K562 (cell line): ENCODE data around the gene SYVN1. TPM values are rescaled to one million over a fixed set of nuclear protein-coding genes. Genes with fewer than 3 reads are reported as not detected.

ENCODE experiments used
- U2AF1 ChIP-seq: fragments of 200-400 bp; formaldehyde crosslinking; optimal IDR thresholded peaks from 2 replicates; pipeline ENCODE3; 2017; ENCODE audit warnings: mild to moderate bottlenecking, low read depth, low read length, moderate library complexity
- ZNF12 ChIP-seq: sonication (generic); formaldehyde crosslinking; IDR thresholded peaks from 2 replicates; pipeline ENCODE4 v1.4.0; 2020; ENCODE audit warnings: mild to moderate bottlenecking, missing genetic modification reagents
- ZNF41 ChIP-seq: fragments of 250-450 bp; sonication (Bioruptor Pico); conservative IDR thresholded peaks from 2 replicates; pipeline ENCODE4 v1.4.0; 2020; ENCODE audit warnings: mild to moderate bottlenecking
- ZNF778 ChIP-seq: fragments of 450-650 bp; formaldehyde crosslinking; IDR thresholded peaks from 2 replicates; pipeline ENCODE4 v1.4.0; 2020; ENCODE audit warnings: mild to moderate bottlenecking, moderate library complexity
- polyA plus RNA-seq, 8 experiments: library from polyadenylated mRNA; depleted of rRNA in 4 of 8; stranded (reverse) in 5 of 8; unstranded in 3 of 8; fragments of >200 nt; fragmentation: Nextera tagmentation in 2 of 8; fragmentation: Illumina TruSeq in 1 of 8; extraction: Ambion mirVana in 2 of 8; extraction: Trizol in 1 of 8; gene quantifications; 2 replicates each; pipeline versions ENCODE4 v1.2.1 to v1.2.3, GENCODE V29; 2011 to 2014; ENCODE audit warnings: inconsistent platforms in 1 of 8, missing spikeins in 1 of 8
- total RNA-seq, 7 experiments: library from RNA; depleted of rRNA in 6 of 7; stranded (reverse); fragments of >200 nt in 6 of 7; fragmentation: Illumina TruSeq in 2 of 7; extraction: Trizol in 2 of 7; gene quantifications; 2 replicates each; pipeline versions ENCODE4 v1.2.1 to v1.2.3, GENCODE V29; 2011 to 2021; ENCODE audit warnings: low replicate concordance in 1 of 7
- TF ChIP-seq, protein P1 (sequence below), 2 experiments: fragments of 450-650 bp; IDR thresholded peaks; 2 replicates each; pipeline ENCODE4 v1.6.1; 2016; ENCODE audit warnings: mild to moderate bottlenecking in 2 of 2, borderline replicate concordance in 1 of 2, low read depth in 1 of 2, moderate library complexity in 1 of 2

The SYVN1 gene
- total and polyA plus RNA-seq, 9 of the 15 experiments (the other 6 are each of a cell fraction or from before 2014, with no cell fraction given) = 0.41 to 47.4 (median 9.9) TPM

DNA sequence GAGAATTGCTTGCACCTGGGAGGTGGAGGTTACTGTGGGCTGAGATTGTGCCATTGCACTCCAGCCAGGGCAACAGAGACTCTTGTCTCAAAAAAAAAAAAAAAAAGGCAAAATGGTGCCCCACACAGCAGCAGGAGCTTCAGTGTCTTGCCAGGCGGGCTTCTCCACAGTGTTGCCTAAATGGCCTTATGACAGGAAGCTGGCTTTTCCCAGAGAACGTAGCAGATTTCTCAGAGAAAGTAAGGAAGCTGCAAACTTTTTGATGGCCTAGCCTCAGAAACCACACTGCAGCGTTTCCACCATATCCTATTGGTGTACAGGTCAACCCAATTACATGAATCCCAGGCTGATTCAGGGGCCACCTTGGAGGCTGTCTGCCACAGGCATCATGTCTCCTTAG lies 23.0 kb upstream of the SYVN1 start (continued):
- TF ChIP-seq, protein P1, sequence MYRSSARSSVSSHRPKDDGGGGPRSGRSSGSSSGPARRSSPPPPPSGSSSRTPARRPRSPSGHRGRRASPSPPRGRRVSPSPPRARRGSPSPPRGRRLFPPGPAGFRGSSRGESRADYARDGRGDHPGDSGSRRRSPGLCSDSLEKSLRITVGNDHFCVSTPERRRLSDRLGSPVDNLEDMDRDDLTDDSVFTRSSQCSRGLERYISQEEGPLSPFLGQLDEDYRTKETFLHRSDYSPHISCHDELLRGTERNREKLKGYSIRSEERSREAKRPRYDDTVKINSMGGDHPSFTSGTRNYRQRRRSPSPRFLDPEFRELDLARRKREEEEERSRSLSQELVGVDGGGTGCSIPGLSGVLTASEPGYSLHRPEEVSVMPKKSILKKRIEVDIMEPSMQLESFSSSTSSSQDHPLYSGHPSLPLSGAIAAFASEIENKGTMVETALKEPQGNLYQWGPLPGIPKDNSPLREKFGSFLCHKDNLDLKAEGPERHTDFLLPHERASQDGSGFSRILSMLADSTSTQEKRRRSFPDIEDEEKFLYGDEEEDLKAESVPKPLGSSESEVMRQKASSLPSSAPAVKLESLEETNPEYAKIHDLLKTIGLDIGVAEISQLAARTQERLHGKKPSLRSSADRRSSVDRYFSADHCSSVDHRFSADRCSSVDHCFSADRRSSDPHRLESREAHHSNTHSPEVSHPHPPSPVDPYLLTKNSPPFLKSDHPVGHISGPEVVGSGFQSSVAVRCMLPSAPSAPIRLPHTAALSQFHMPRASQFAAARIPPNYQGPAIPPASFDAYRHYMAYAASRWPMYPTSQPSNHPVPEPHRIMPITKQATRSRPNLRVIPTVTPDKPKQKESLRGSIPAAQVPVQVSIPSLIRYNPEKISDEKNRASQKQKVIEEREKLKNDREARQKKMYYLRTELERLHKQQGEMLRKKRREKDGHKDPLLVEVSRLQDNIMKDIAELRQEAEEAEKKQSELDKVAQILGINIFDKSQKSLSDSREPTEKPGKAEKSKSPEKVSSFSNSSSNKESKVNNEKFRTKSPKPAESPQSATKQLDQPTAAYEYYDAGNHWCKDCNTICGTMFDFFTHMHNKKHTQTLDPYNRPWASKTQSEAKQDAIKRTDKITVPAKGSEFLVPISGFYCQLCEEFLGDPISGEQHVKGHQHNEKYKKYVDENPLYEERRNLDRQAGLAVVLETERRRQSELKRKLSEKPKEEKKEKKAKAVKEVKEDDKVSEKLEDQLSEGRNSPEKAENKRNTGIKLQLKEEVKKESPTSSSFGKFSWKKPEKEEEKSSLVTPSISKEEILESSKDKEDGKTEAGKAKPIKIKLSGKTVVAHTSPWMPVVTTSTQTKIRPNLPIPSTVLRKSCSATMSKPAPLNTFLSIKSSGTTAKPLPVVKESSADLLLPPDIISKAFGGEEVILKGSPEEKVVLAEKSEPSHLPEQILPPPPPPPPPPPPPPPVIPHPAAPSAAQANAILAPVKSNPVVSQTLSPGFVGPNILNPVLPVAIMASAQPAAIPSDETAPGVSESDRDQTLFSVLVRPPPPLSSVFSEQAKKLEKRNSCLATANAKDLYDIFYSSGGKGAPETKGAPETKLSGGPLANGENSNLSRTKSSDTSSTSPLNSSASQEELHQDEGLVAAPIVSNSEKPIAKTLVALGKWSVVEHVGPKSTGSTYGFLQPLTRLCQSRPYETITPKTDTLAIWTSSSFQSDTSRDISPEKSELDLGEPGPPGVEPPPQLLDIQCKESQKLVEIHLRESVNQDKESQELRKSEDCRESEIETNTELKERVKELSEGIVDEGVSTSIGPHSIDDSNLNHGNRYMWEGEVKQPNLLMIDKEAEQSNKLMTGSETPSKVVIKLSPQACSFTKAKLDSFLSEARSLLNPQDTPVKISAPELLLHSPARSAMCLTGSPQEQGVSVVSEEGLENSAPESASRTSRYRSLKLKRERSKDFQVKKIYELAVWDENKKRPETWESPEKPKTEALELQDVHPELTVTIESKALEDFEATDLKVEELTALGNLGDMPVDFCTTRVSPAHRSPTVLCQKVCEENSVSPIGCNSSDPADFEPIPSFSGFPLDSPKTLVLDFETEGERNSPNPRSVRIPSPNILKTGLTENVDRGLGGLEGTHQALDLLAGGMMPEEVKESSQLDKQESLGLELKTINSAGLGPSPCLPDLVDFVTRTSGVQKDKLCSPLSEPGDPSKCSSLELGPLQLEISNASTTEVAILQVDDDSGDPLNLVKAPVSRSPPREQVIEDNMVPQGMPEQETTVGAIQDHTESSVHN (IDR thresholded peaks at IDR 0.05; ENCODE audit: borderline replicate concordance in 1 of 2, low read depth in 1 of 2) = no peak
- TF ChIP-seq ZNF12 (no peak), U2AF1 (no peak), ZNF778 (CRISPR knock-in tag) (no peak), ZNF41 (no peak)
